Thoracic aorta (tissue), 2 donors: Measurements from ENCODE around the gene CCDC157. TPM values are rescaled to one million over a fixed set of nuclear protein-coding genes. Genes with fewer than 3 reads are reported as not detected.

ENCODE experiments used
- ATAC-seq: fragments of 150-250 bp; one replicate; pipeline ENCODE4 v1.8.0; 2017; ENCODE audit warnings: low read depth; ENCODE audit not compliant: insufficient number of reproducible peaks, low FRiP score
- DNase-seq: peaks from one replicate; pipeline ENCODE4 v3.0.0-alpha.2; 2020; ENCODE audit warnings: low spot score
- H3K27ac ChIP-seq, 2 donors: fragments of 200-600 bp; sonication (generic); 1 replicate in 1 of 2; 2 replicates in 1 of 2; pipeline ENCODE4 v1.5.1; 2016; ENCODE audit warnings: mild to moderate bottlenecking in 2 of 2, moderate library complexity in 2 of 2
- H3K27me3 ChIP-seq: fragments of 200-600 bp; sonication (generic); replicated peaks from 2 replicates; pipeline ENCODE4 v1.6.0; 2016; ENCODE audit warnings: mild to moderate bottlenecking; ENCODE audit not compliant: insufficient read depth
- H3K36me3 ChIP-seq: fragments of 200-600 bp; sonication (generic); one replicate; pipeline ENCODE4 v1.5.1; 2016
- H3K4me1 ChIP-seq, 2 donors: fragments of 200-600 bp; sonication (generic); 1 replicate in 1 of 2; 2 replicates in 1 of 2; pipeline versions ENCODE4 v1.5.1 to v1.6.0; 2016; ENCODE audit warnings: low read depth in 2 of 2, mild to moderate bottlenecking in 1 of 2; ENCODE audit not compliant: control insufficient read depth in 1 of 2
- H3K4me3 ChIP-seq: fragments of 200-600 bp; sonication (generic); 2 replicates; pipeline ENCODE4 v1.5.1; 2016; ENCODE audit warnings: mild to moderate bottlenecking
- H3K9me3 ChIP-seq: fragments of 200-600 bp; sonication (generic); 2 replicates; pipeline ENCODE4 v1.5.1; 2016
- CTCF ChIP-seq: fragments of 200-600 bp; sonication (generic); IDR thresholded peaks from one replicate; pipeline ENCODE4 v1.5.1; 2019; ENCODE audit warnings: antibody characterized with exemption
- total RNA-seq, 2 donors: library from RNA; depleted of rRNA; stranded (reverse); fragments of >200 nt; gene quantifications; one replicate each; pipeline versions ENCODE4 v1.1.0 to v1.2.3, GENCODE V29; 2016

The CCDC157 gene
- total RNA-seq, 2 donors from 2014 or later, result 0.27 to 2.9 TPM

DNA sequence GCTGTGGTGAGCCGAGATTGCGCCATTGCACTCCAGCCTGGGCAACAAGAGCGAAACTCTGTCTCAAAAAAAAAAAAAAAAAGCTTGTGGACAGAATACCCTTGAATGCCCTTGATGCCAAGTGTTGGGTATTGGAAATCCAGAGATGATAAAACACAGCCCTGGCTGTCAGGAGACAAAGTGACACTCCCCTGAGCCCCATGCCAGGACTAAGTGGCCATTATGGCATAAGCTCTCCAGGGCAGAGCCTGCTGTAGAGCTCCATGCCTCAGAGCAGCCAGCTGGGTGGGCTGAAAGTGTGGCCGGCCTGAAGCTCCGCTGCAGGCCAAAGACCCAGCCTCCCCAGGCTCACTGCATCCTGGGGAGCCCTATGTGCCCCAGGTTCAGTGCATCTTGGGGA is 25.5 kb downstream of the CCDC157 start:
- Histone ChIP-seq H3K4me3 (no peak overlapping the region), H3K27me3 (no peaks in the 10 kb centered on the region), H3K9me3 (no peaks in the 10 kb centered on the region), H3K36me3 (peaks cover 17% of the 10 kb centered on the region), H3K4me1 (peaks cover 0 to 11% of the 10 kb centered on the region in 2 donors), H3K27ac (no peak overlapping the region)
- TF ChIP-seq CTCF, result no peak
- ATAC-seq, result no peak
- no peak for DNase-seq

GRCh38 chr22:30383061-30383460 is 26.3 kb downstream of the CCDC157 start:
- peaks cover 13% of the 10 kb centered on the region for H3K36me3 ChIP-seq
- TF ChIP-seq CTCF, result no peak
- DNase-seq, result no peak
- no peaks in the 10 kb centered on the region for H3K27me3 ChIP-seq
- H3K9me3 ChIP-seq, result no peaks in the 10 kb centered on the region
- no peak for ATAC-seq
- H3K4me1 ChIP-seq, result peaks cover 0 to 15% of the 10 kb centered on the region in 2 donors
- no peak overlapping the region for H3K4me3 ChIP-seq
- no peak overlapping the region for H3K27ac ChIP-seq

DNA sequence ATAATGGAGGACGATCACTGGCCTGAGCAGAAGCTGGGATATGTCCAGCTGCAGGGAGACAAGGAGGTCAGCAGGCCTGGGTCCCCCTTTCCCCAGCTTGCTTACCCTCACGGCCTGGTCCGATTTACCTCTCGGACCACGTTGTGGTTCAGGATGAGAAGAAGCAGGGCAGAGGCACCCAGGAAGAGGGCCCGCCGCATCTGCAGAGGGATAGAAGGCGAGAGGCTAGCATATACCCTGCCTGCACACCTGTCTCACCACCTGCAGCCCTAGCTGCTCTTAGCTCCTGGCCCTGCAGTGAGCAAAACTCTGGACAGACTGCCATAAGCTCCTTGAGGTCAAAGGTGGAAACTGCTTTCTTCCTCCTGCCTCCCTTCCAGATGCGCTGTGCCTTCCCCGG is 29.1 kb downstream of the CCDC157 start:
- ATAC-seq (no peak), DNase-seq (no peak)
- Histone ChIP-seq H3K4me1 (peaks cover 0 to 15% of the 10 kb centered on the region in 2 donors), H3K27me3 (no peaks in the 10 kb centered on the region), H3K4me3 (no peak overlapping the region), H3K27ac (no peak overlapping the region), H3K36me3 (no peaks in the 10 kb centered on the region), H3K9me3 (no peaks in the 10 kb centered on the region)
- TF ChIP-seq CTCF, result no peak

DNA sequence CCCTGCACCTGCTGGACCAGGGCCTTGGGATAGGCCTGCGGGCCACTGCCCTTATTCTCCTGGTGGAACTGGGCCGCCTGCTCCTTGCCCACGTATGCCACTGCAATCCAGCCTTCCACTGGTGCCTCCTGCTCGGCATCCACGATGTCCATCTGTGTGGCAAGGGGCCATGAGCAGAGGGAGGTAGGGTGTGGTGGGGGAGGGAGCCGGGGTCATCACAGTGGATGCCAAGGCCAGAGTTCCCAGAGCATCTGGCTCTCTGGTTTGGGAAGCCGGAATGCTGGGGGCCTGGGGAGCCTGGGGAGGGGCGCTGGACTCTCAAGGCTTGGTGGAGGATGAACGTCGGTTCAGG is 29.8 kb downstream of the CCDC157 start:
- H3K36me3 ChIP-seq, result no peaks in the 10 kb centered on the region
- TF ChIP-seq CTCF, result no peak
- DNase-seq (no peak), ATAC-seq (no peak)
- H3K4me3 ChIP-seq, result peak overlapping the region; percentile 70
- H3K27ac ChIP-seq, result peak overlapping the region; percentile 27 to 34
- no peaks in the 10 kb centered on the region for H3K9me3 ChIP-seq
- peaks cover 0 to 15% of the 10 kb centered on the region in 2 donors for H3K4me1 ChIP-seq
- no peaks in the 10 kb centered on the region for H3K27me3 ChIP-seq

GRCh38 chr22:30386960-30387827 is 30.4 kb downstream of the CCDC157 start, which contains the start of gene RNF215:
Gene RNF215, minus strand, starts transcription at chr22:30387411. Its CDS starts 98 bp downstream, at chr22:30387313.
- no peaks in the 10 kb centered on the region for H3K9me3 ChIP-seq
- peak; percentile 83 for ATAC-seq
- peak; percentile 95 for TF ChIP-seq CTCF
- H3K27me3 ChIP-seq, result no peaks in the 10 kb centered on the region
- H3K4me1 ChIP-seq, result peaks cover 0 to 15% of the 10 kb centered on the region in 2 donors
- H3K4me3 ChIP-seq, result peak within 1 kb of the TSS; percentile 70
- DNase-seq, result no peak
- no peaks in the 10 kb centered on the region for H3K36me3 ChIP-seq
- H3K27ac ChIP-seq, result peak within 1 kb of the TSS; percentile 27 to 34
